Upper lobe of left lung (tissue), 6 donors: Measurements from ENCODE around the gene NDUFA8. TPM values are rescaled to one million over a fixed set of nuclear protein-coding genes. Genes with fewer than 3 reads are reported as not detected.

ENCODE experiments used
- ATAC-seq, 2 donors: fragments of 200-7000 bp; cut with Tn5 transposase; one replicate each; pipeline ENCODE4 v1.9.1; 2022; ENCODE audit warnings: mild to moderate bottlenecking in 2 of 2, moderate library complexity in 2 of 2; ENCODE audit not compliant: low FRiP score in 2 of 2
- DNase-seq, 2 donors: peaks; one replicate each; pipeline ENCODE4 v3.0.0-alpha.2; 2019 to 2020
- H3K27ac ChIP-seq, 4 donors: fragments of 200-600 bp; sonication (generic); one replicate each; pipeline ENCODE4 v1.5.1; 2016 to 2019
- H3K27me3 ChIP-seq, 4 donors: fragments of 200-600 bp; sonication (generic); one replicate each; pipeline ENCODE4 v1.5.1; 2017 to 2019
- H3K36me3 ChIP-seq, 4 donors: fragments of 200-600 bp; sonication (generic); one replicate each; pipeline ENCODE4 v1.5.1; 2016 to 2019
- H3K4me1 ChIP-seq, 4 donors: fragments of 200-600 bp; sonication (generic); one replicate each; pipeline ENCODE4 v1.5.1; 2018 to 2019
- H3K4me3 ChIP-seq, 4 donors: fragments of 200-600 bp; sonication (generic); one replicate each; pipeline ENCODE4 v1.5.1; 2017 to 2019; ENCODE audit warnings: mild to moderate bottlenecking in 2 of 4, moderate library complexity in 1 of 4
- H3K9me3 ChIP-seq, 4 donors: fragments of 200-600 bp; sonication (generic); one replicate each; pipeline ENCODE4 v1.5.1; 2018 to 2019
- EP300 ChIP-seq, 4 donors: sonication (generic); formaldehyde crosslinking; IDR thresholded peaks; one replicate each; pipeline ENCODE4 v1.5.1; 2017; ENCODE audit warnings: antibody characterized with exemption in 4 of 4, control low read depth in 2 of 4
- POLR2A ChIP-seq, 4 donors: fragments of 450-650 bp; IDR thresholded peaks; one replicate each; pipeline ENCODE4 v1.5.1; 2016 to 2017; ENCODE audit warnings: antibody characterized with exemption in 4 of 4, mild to moderate bottlenecking in 2 of 4
- POLR2AphosphoS5 ChIP-seq, 2 donors: sonication (generic); formaldehyde crosslinking; IDR thresholded peaks; one replicate each; pipeline ENCODE4 v1.5.1; 2017; ENCODE audit warnings: antibody characterized with exemption in 2 of 2
- WGBS, 2 donors: methylation state at CpG; one replicate each; pipeline ENCODE4 v1.1.5; 2017 to 2018; 5-methylcytosine and 5-hydroxymethylcytosine counted together
- total RNA-seq, 6 donors: library from RNA; depleted of rRNA in 4 of 6; stranded (reverse); fragments of >200 nt in 4 of 6; gene quantifications; one replicate each; pipeline versions ENCODE4 v1.1.0 to v1.2.1, GENCODE V29; 2016 to 2021
- TF ChIP-seq, protein P1 (sequence below), 6 experiments: fragments of 450-650 bp in 4 of 6; fragments of 200-600 bp in 2 of 6; sonication (generic) in 2 of 6; IDR thresholded peaks; one replicate each; pipeline ENCODE4 v1.5.1; 2016 to 2019; ENCODE audit warnings: antibody characterized with exemption in 6 of 6
- donor health status: DM: no; HTN: no; CAD: no; lungs with moderate emphysema.
- donor health status: DM: no; HTN: yes; CAD: no; lungs with severe emphysema.

The NDUFA8 gene
- total RNA-seq, 6 donors from 2014 or later, result 25.6 to 46.5 (median 35.5) TPM

DNA sequence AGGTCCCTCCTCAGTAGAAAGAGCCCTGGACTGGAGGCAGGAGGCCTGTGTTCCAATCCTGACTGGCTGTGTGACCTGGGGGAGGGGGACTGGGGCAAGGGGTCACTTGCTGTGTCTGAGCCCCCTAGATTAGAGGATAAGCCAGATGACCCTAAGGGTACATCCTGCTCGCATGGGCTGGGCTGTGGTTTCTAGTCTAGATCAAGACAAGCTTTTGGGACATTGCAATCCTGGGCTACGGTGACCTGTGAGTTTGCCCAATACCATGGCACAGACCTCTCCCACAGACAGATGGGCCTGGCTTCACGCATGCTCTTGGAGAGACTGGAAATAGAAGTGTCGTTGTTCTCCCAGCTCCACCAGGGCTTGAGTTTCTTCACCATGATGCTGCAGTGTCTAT, 27.0 kb downstream of the NDUFA8 start:
- no peaks in the 10 kb centered on the region for H3K27me3 ChIP-seq
- no peaks in the 10 kb centered on the region for H3K9me3 ChIP-seq
- DNase-seq, result no peak
- no peak overlapping the region for H3K4me3 ChIP-seq
- H3K4me1 ChIP-seq, result peaks cover 15 to 30% (median 24%) of the 10 kb centered on the region in 4 donors
- no peak overlapping the region for H3K27ac ChIP-seq
- 80 to 95% methylated on average over 3 to 4 of the region's 4 CpGs for WGBS, 2 donors
- H3K36me3 ChIP-seq, result no peaks in the 10 kb centered on the region
- ATAC-seq, result no peak
- TF ChIP-seq EP300 (IDR thresholded peaks at IDR 0.05) (no peak), POLR2AphosphoS5 (IDR thresholded peaks at IDR 0.05) (no peak), POLR2A (IDR thresholded peaks at IDR 0.05) (no peak)
- TF ChIP-seq, protein P1, sequence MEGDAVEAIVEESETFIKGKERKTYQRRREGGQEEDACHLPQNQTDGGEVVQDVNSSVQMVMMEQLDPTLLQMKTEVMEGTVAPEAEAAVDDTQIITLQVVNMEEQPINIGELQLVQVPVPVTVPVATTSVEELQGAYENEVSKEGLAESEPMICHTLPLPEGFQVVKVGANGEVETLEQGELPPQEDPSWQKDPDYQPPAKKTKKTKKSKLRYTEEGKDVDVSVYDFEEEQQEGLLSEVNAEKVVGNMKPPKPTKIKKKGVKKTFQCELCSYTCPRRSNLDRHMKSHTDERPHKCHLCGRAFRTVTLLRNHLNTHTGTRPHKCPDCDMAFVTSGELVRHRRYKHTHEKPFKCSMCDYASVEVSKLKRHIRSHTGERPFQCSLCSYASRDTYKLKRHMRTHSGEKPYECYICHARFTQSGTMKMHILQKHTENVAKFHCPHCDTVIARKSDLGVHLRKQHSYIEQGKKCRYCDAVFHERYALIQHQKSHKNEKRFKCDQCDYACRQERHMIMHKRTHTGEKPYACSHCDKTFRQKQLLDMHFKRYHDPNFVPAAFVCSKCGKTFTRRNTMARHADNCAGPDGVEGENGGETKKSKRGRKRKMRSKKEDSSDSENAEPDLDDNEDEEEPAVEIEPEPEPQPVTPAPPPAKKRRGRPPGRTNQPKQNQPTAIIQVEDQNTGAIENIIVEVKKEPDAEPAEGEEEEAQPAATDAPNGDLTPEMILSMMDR (IDR thresholded peaks at IDR 0.05), result no peak

DNA sequence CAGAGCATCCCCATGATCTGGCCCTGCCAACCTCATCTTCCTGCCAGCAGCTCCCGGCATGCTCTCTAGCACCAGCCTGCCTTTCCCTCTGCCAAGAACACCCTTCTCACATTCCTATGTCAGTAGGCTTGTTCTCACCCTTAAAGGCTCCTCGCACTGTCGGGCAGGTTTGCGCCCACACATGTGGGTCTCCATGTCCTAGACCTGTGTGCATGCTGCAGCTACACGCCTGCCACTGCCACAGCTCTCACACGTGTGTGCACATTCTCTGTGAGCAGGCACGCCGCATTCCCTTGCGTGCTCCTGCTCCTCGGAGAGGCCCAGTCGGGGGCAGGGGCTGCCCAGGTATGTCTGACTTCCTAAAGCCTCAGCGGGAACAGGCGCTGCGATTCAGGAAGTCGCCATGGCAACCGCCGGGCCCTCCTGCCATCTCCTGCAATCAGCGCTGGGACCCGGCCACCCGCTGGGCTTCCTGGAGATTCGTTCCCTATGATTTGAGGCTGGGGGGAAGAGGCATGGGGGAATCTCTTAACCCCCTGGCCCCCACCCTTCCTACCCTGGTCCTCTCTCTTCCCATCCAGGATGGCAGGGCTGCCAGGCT, 28.1 kb downstream of the NDUFA8 start:
- H3K27me3 ChIP-seq, result peaks cover 0 to 6% (median 2%) of the 10 kb centered on the region in 4 donors
- 46 to 51% methylated on average over 21 of the region's 21 CpGs for WGBS, 2 donors
- peaks cover 20 to 40% (median 34%) of the 10 kb centered on the region in 4 donors for H3K4me1 ChIP-seq
- ATAC-seq, result no peak
- H3K9me3 ChIP-seq, result no peaks in the 10 kb centered on the region
- H3K36me3 ChIP-seq, result no peaks in the 10 kb centered on the region
- no peak for TF ChIP-seq POLR2AphosphoS5 (IDR thresholded peaks at IDR 0.05)
- TF ChIP-seq, protein P1 (IDR thresholded peaks at IDR 0.05), result no peak
- no peak for TF ChIP-seq EP300 (IDR thresholded peaks at IDR 0.05)
- TF ChIP-seq POLR2A (IDR thresholded peaks at IDR 0.05), result no peak
- no peak overlapping the region for H3K4me3 ChIP-seq
- DNase-seq, result no peak
- H3K27ac ChIP-seq, result no peak overlapping the region

DNA sequence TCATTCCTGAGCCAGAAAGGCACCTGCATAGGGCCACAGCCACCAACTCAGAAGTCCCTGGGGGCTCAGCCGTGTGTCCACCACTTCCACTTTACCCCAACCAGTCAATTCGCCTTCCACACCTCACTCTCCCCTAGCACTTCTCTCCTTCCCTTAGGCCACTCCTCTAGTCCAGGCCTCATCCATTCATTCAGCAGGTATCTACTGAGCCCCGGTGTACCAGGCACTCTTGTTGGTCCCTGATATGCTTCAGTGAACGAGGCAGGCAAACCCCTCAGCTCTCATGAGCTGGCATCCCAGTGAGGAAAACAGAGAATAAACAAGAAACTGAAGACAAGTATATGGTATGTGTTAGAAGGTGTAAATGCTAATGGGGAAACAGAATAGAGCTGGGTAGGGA, 28.7 kb downstream of the NDUFA8 start:
- H3K4me1 ChIP-seq, result peaks cover 27 to 47% (median 40%) of the 10 kb centered on the region in 4 donors
- H3K4me3 ChIP-seq, result no peak overlapping the region
- H3K27me3 ChIP-seq, result peaks cover 0 to 11% (median 5%) of the 10 kb centered on the region in 4 donors
- H3K9me3 ChIP-seq, result no peaks in the 10 kb centered on the region
- no peaks in the 10 kb centered on the region for H3K36me3 ChIP-seq
- 77 to 89% methylated on average over 4 of the region's 4 CpGs for WGBS, 2 donors
- ATAC-seq (no peak), DNase-seq (no peak)
- TF ChIP-seq POLR2AphosphoS5 (IDR thresholded peaks at IDR 0.05) (no peak), POLR2A (IDR thresholded peaks at IDR 0.05) (no peak), EP300 (IDR thresholded peaks at IDR 0.05) (no peak)
- TF ChIP-seq, protein P1 (IDR thresholded peaks at IDR 0.05), result no peak
- H3K27ac ChIP-seq, result no peak overlapping the region

DNA sequence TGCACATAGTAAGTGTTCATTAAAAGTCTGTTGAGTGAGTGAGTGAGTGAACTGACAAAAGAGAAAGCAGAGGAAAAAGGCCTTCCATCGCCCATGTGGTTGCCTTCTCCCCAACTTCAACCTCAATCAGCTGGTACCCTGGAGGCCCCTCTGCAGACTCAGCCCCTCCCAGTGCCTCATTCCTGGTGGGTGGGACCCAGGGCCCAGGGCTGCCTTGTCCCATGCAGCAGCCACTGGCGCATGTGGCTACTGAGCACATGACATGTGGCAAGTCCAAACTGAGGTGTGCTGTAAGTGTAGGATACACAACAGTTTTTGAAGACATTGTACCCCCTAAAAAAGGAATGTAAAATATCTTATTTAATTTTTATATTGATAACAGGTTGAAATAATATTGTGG, 29.6 kb downstream of the NDUFA8 start:
- H3K9me3 ChIP-seq, result no peaks in the 10 kb centered on the region
- peaks cover 28 to 54% (median 46%) of the 10 kb centered on the region in 4 donors for H3K4me1 ChIP-seq
- H3K27me3 ChIP-seq, result peaks cover 0 to 15% (median 6%) of the 10 kb centered on the region in 4 donors
- H3K4me3 ChIP-seq, result no peak overlapping the region
- TF ChIP-seq POLR2AphosphoS5 (IDR thresholded peaks at IDR 0.05), result no peak
- no peak for TF ChIP-seq EP300 (IDR thresholded peaks at IDR 0.05)
- TF ChIP-seq POLR2A (IDR thresholded peaks at IDR 0.05), result no peak
- TF ChIP-seq, protein P1 (IDR thresholded peaks at IDR 0.05), result no peak
- 86 to 96% methylated on average over 2 of the region's 2 CpGs for WGBS, 2 donors
- DNase-seq (no peak), ATAC-seq (no peak)
- no peaks in the 10 kb centered on the region for H3K36me3 ChIP-seq
- H3K27ac ChIP-seq, result no peak overlapping the region

DNA sequence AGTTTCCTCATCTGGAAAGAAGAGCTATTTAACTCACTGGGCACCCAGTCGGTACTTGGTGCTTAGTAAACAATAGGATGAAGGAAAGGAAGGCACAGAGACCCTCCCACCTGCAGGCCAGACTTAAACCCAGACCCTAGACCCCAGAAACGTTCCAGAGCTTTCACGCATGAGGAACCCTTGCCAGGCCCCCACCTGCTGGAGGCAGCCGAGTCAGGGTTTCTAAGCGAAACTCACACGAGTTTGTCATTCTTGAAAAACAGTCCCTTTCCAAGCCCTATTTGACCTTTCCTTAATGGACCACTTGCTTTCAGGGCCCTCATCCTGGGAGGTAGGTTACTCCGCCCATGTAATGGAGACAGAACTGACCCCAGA, 30.6 kb downstream of the NDUFA8 start:
- ATAC-seq (no peak), DNase-seq (no peak)
- Histone ChIP-seq H3K36me3 (no peaks in the 10 kb centered on the region), H3K4me1 (peaks cover 20 to 48% (median 39%) of the 10 kb centered on the region in 4 donors), H3K9me3 (no peaks in the 10 kb centered on the region), H3K27me3 (peaks cover 0 to 15% (median 6%) of the 10 kb centered on the region in 4 donors), H3K4me3 (no peak overlapping the region), H3K27ac (no peak overlapping the region)
- TF ChIP-seq POLR2A (IDR thresholded peaks at IDR 0.05) (no peak), POLR2AphosphoS5 (IDR thresholded peaks at IDR 0.05) (no peak)
- TF ChIP-seq, protein P1 (IDR thresholded peaks at IDR 0.05), result no peak
- WGBS, 2 donors, result 82 to 87% methylated on average over 6 to 7 of the region's 7 CpGs
